HepG2 (cell line): ENCODE measurements around the gene UTS2R. TPM values are rescaled to one million over a fixed set of nuclear protein-coding genes. Genes with fewer than 3 reads are reported as not detected.

Experiments
- ZNF225 ChIP-seq: sonication (generic); formaldehyde crosslinking; IDR thresholded peaks from 2 replicates; pipeline ENCODE4 v1.4.0; 2020; ENCODE audit warnings: mild to moderate bottlenecking, missing genetic modification reagents
- ZNF235 ChIP-seq: sonication (generic); formaldehyde crosslinking; IDR thresholded peaks from 2 replicates; pipeline ENCODE4 v1.8.1; 2023; ENCODE audit warnings: mild to moderate bottlenecking, missing genetic modification reagents, borderline replicate concordance
- ZNF317 ChIP-seq: sonication (generic); formaldehyde crosslinking; IDR thresholded peaks from 2 replicates; pipeline ENCODE4 v1.5.0; 2020; ENCODE audit warnings: mild to moderate bottlenecking, missing genetic modification reagents
- ZNF557 ChIP-seq: sonication (generic); formaldehyde crosslinking; IDR thresholded peaks from 2 replicates; pipeline ENCODE4 v1.4.0; 2020; ENCODE audit warnings: missing genetic modification reagents
- ZSCAN9 ChIP-seq: IDR thresholded peaks from 2 replicates; pipeline ENCODE4 v1.6.1; 2016; ENCODE audit warnings: borderline replicate concordance
- polyA plus RNA-seq, 8 experiments: library from polyadenylated mRNA; depleted of rRNA in 3 of 8; stranded (reverse) in 7 of 8; unstranded in 1 of 8; fragments of >200 nt; fragmentation: Illumina TruSeq in 4 of 8; extraction: Trizol in 4 of 8; gene quantifications; 2 replicates each; pipeline versions ENCODE4 v1.2.1 to v1.2.3, GENCODE V29; 2011 to 2016; ENCODE audit warnings: low read depth in 4 of 8, missing spikeins in 1 of 8, mixed read lengths in 1 of 8; ENCODE audit not compliant: insufficient read depth in 1 of 8
- total RNA-seq, 5 experiments: library from RNA; depleted of rRNA; stranded (reverse); fragments of >200 nt; fragmentation: Illumina TruSeq; extraction: Trizol; gene quantifications; 2 replicates each; pipeline ENCODE4 v1.2.3, GENCODE V29; 2016; ENCODE audit warnings: low read depth in 1 of 5
- TF ChIP-seq, protein P1 (sequence below): fragments of 450-650 bp; IDR thresholded peaks from 2 replicates; pipeline ENCODE4 v1.6.1; 2017; ENCODE audit warnings: mild to moderate bottlenecking
- TF ChIP-seq, protein P2 (sequence below): sonication (generic); formaldehyde crosslinking; IDR thresholded peaks from 2 replicates; pipeline ENCODE4 v1.9.0; 2021; ENCODE audit warnings: missing genetic modification reagents, mild to moderate bottlenecking, borderline replicate concordance
- TF ChIP-seq, protein P3 (sequence below): IDR thresholded peaks from 2 replicates; pipeline ENCODE4 v1.6.1; 2016; ENCODE audit warnings: mild to moderate bottlenecking
- TF ChIP-seq, protein P4 (sequence below): IDR thresholded peaks from 2 replicates; pipeline ENCODE4 v1.6.1; 2016; ENCODE audit warnings: low read depth, borderline replicate concordance
- TF ChIP-seq, protein P5 (sequence below): sonication (generic); formaldehyde crosslinking; IDR thresholded peaks from 2 replicates; pipeline ENCODE4 v1.5.0; 2020; ENCODE audit warnings: missing genetic modification reagents, mild to moderate bottlenecking, borderline replicate concordance
- TF ChIP-seq, protein P6 (sequence below): sonication (generic); formaldehyde crosslinking; IDR thresholded peaks from 2 replicates; pipeline ENCODE4 v1.4.0; 2020; ENCODE audit warnings: missing genetic modification reagents
- TF ChIP-seq, protein P7 (sequence below): sonication (generic); formaldehyde crosslinking; IDR thresholded peaks from 2 replicates; pipeline ENCODE4 v1.5.1; 2020; ENCODE audit warnings: missing genetic modification reagents, mild to moderate bottlenecking, borderline replicate concordance

Gene UTS2R
- total and polyA plus RNA-seq, 2 of the 13 experiments (the other 11 are each of a cell fraction or from before 2014, with no cell fraction given) = 0.13 to 0.15 TPM

DNA sequence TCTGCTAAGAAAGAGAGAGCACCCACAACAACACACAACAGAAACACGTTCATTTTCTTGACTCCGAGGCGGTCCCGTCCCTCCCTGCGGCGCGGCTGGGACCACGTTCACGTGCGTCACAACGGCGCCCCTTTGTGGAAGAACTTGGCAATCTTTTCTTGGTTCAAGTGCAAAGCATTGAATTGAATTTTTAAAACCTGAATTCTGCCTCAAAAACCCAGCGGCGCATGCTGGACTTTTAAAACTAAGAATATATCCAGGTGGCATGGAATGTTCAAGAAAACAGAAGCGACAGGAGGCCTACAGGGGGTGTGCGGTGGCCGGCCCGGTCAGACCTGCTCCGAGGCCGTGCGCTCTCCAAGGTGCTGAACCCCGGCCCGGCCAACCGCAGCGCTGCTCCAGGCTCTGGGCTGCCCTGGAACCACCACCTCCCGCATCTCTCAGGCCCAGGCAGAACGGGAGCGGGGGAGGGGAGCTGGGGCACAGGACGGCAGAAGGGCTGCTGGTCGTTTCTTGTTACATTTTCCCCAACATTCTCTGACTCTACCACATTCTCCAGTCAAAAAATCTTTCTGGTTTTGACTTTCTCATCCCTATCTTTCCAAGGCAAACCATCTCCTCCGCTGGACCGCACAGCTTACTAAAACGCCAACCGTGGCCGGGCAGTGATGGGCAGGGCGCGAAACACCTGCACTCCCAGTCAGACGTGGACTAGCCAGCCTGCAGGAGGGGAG is 43.1 kb downstream of the UTS2R start (continued):
- TF ChIP-seq ZNF557 (CRISPR knock-in tag) (peak; percentile 96; the same call in 1 of the 2 replicates), ZNF235 (CRISPR knock-in tag) (peak; percentile 88; the same call in 1 of the 2 replicates), ZNF225 (peak; percentile 97; the same call in 1 of the 2 replicates), ZNF317 (peak; percentile 92), ZSCAN9 (CRISPR knock-in tag) (peak; percentile 99)
- TF ChIP-seq, protein P1, sequence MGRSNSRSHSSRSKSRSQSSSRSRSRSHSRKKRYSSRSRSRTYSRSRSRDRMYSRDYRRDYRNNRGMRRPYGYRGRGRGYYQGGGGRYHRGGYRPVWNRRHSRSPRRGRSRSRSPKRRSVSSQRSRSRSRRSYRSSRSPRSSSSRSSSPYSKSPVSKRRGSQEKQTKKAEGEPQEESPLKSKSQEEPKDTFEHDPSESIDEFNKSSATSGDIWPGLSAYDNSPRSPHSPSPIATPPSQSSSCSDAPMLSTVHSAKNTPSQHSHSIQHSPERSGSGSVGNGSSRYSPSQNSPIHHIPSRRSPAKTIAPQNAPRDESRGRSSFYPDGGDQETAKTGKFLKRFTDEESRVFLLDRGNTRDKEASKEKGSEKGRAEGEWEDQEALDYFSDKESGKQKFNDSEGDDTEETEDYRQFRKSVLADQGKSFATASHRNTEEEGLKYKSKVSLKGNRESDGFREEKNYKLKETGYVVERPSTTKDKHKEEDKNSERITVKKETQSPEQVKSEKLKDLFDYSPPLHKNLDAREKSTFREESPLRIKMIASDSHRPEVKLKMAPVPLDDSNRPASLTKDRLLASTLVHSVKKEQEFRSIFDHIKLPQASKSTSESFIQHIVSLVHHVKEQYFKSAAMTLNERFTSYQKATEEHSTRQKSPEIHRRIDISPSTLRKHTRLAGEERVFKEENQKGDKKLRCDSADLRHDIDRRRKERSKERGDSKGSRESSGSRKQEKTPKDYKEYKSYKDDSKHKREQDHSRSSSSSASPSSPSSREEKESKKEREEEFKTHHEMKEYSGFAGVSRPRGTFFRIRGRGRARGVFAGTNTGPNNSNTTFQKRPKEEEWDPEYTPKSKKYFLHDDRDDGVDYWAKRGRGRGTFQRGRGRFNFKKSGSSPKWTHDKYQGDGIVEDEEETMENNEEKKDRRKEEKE = no peak
- TF ChIP-seq, protein P2, sequence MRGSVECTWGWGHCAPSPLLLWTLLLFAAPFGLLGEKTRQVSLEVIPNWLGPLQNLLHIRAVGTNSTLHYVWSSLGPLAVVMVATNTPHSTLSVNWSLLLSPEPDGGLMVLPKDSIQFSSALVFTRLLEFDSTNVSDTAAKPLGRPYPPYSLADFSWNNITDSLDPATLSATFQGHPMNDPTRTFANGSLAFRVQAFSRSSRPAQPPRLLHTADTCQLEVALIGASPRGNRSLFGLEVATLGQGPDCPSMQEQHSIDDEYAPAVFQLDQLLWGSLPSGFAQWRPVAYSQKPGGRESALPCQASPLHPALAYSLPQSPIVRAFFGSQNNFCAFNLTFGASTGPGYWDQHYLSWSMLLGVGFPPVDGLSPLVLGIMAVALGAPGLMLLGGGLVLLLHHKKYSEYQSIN = peak; percentile 95; the same call in 1 of the 2 replicates
- TF ChIP-seq, protein P3, sequence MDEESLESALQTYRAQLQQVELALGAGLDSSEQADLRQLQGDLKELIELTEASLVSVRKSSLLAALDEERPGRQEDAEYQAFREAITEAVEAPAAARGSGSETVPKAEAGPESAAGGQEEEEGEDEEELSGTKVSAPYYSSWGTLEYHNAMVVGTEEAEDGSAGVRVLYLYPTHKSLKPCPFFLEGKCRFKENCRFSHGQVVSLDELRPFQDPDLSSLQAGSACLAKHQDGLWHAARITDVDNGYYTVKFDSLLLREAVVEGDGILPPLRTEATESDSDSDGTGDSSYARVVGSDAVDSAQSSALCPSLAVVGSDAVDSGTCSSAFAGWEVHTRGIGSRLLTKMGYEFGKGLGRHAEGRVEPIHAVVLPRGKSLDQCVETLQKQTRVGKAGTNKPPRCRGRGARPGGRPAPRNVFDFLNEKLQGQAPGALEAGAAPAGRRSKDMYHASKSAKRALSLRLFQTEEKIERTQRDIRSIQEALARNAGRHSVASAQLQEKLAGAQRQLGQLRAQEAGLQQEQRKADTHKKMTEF (CRISPR knock-in tag) = peak; percentile 91
- TF ChIP-seq, protein P4, sequence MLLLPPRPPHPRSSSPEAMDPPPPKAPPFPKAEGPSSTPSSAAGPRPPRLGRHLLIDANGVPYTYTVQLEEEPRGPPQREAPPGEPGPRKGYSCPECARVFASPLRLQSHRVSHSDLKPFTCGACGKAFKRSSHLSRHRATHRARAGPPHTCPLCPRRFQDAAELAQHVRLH = peak; percentile 96
- TF ChIP-seq, protein P5, sequence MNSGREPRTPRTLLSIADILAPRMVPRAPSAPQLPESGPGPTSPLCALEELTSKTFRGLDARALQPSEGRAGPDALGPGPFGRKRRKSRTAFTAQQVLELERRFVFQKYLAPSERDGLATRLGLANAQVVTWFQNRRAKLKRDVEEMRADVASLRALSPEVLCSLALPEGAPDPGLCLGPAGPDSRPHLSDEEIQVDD (CRISPR knock-in tag) = peak; percentile 46; the same call in 1 of the 2 replicates
- TF ChIP-seq, protein P6, sequence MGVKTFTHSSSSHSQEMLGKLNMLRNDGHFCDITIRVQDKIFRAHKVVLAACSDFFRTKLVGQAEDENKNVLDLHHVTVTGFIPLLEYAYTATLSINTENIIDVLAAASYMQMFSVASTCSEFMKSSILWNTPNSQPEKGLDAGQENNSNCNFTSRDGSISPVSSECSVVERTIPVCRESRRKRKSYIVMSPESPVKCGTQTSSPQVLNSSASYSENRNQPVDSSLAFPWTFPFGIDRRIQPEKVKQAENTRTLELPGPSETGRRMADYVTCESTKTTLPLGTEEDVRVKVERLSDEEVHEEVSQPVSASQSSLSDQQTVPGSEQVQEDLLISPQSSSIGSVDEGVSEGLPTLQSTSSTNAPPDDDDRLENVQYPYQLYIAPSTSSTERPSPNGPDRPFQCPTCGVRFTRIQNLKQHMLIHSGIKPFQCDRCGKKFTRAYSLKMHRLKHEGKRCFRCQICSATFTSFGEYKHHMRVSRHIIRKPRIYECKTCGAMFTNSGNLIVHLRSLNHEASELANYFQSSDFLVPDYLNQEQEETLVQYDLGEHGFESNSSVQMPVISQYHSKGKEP (CRISPR knock-in tag) = peak; percentile 96; the same call in 1 of the 2 replicates
- TF ChIP-seq, protein P7, sequence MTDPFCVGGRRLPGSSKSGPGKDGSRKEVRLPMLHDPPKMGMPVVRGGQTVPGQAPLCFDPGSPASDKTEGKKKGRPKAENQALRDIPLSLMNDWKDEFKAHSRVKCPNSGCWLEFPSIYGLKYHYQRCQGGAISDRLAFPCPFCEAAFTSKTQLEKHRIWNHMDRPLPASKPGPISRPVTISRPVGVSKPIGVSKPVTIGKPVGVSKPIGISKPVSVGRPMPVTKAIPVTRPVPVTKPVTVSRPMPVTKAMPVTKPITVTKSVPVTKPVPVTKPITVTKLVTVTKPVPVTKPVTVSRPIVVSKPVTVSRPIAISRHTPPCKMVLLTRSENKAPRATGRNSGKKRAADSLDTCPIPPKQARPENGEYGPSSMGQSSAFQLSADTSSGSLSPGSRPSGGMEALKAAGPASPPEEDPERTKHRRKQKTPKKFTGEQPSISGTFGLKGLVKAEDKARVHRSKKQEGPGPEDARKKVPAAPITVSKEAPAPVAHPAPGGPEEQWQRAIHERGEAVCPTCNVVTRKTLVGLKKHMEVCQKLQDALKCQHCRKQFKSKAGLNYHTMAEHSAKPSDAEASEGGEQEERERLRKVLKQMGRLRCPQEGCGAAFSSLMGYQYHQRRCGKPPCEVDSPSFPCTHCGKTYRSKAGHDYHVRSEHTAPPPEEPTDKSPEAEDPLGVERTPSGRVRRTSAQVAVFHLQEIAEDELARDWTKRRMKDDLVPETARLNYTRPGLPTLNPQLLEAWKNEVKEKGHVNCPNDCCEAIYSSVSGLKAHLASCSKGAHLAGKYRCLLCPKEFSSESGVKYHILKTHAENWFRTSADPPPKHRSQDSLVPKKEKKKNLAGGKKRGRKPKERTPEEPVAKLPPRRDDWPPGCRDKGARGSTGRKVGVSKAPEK = peak; percentile 77; the same call in 1 of the 2 replicates
